ENCODE measurements around the gene HLA-DMA. TPM values are rescaled to one million over a fixed set of nuclear protein-coding genes. Genes with fewer than 3 reads are reported as not detected.

HLA-DMA gene
- 4.5 and 4.9 TPM in 2 replicates for total RNA-seq

DNA sequence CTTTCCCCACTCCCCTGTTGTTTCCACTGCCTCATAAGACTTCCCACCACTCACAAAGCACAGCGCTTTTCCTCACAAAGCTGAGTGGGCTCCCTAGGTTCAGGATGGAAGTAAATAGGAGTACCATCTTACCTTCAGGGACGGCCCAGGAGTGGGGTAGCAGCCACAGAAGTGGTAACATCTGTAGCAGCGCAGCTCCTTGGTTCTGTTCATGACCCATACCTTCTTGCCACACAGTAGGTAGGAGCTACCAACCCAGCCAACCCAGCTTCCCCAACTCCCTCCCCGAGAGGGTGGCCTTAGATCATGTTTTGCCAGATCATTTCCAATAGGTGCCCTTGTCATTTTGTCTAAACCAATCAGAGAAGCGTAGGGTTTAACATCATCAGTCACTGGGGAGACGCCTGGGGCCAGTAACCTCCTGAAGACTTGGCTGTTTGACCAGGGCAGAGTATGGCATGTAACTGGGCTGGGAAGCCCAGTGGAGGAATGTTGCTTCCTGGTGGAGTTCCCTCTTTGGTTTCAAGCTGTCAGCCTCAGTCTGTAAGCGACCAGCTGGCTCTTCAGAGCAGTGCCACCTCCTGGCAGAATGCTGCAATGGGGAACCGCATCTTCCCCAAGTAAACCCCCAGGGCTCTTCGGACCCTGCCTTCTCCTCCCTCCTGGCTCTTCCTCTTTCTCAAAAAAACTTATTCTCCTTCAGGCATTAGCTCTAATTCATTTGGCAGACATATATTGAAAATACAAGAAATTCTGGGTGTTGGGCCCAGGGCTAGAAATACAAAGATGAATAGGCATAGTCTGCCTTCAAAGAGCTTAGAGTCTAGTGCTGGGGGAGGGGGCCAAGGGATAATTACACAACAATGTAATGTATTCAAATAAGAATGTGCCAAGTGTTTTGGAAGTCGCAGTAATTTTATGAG is at the start of gene HLA-DMA:
Gene HLA-DMA, minus strand, starts transcription at position 281 of the 923 bp plus-strand sequence. Its CDS starts 61 bp downstream, at position 220.

DNA sequence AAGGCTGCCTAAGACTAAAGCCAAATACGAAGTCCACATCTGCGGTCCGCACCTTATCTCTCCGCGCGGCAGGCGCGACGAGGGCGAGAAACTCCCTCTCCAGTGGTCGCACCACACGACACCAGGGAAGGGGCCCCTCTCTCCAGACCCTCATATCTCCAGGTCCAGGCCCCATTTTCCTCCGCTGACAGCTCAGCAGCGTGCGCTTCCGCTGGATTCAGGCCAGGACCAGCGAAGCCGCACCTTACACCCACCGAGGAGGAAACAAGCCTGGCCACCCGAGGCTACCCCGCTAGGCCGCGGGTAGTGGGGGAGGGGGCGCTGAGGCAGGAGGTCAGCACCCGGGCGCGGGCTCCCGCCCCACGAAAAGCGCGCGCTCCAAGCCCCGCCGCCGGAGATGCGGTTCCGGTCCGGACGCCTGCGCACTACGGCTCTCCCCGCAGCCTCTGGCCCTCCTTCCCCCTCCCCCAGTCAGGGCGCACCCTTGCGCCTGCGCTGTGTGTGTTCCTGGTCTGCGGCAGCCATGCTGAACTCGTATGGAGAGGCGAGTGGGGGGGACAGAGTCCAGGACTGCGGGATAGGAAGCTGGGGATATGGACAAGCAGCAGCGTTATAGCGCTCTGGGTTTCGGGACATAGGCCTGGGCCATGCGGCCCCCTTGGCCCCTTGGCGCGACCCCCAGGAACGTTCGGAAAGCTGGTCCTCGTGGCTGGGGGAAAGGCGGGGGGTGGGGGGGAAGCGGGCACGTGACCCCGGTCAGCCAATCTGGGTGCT is 15.4 kb upstream of the HLA-DMA start, which contains the start of gene BRD2:
Gene BRD2, plus strand, starts transcription at position 502 of the 774 bp plus-strand sequence. CDS start 4,305 bp downstream, outside the sequence.

DNA sequence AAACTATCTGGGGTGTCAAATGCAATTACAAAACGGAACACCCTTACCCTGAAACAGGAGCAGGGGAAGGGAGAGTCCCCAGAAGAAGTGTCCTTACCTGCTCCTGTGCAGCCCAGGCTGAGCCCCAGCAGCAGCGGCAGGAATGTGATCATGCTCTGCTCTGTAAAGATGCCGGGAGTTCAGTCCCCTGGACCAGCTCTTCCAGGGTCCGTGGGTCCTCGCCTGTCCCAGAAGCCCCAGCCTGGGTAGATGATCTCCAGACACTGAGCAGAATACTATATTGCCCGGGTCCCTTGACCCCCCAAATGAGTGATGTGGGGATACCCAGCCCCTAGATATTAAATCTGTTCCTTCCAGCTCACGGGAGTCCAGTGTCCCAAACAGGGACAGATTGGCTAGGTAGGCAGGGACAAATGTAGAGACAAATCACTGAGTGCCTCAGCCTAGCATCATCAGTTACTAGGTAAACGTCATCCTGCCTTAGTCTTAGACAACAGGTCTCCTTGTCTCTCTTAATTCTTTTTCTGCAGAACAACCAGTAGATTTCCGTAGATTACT is 12.2 kb downstream of the HLA-DMA start, which contains the start of gene HLA-DMB:
Gene HLA-DMB, minus strand, starts transcription at position 373 of the 558 bp plus-strand sequence. Its CDS starts 221 bp downstream, at position 152.

Other genes starting within 250 kb of the HLA-DMA start
- gene HLA-DQA2, start 211.7 kb downstream of the HLA-DMA start, total RNA-seq = not detected in 2 replicates
- not detected in 2 replicates for gene HLA-DQB2, start 189.6 kb downstream of the HLA-DMA start, total RNA-seq
- 0.36 TPM in 1 of 2 replicates, not detected in the other for gene HLA-DOB, start 136.1 kb downstream of the HLA-DMA start, total RNA-seq
- gene TAP2, start 114.4 kb downstream of the HLA-DMA start, total RNA-seq = 4.5 and 10.4 TPM in 2 replicates
- 28.3 and 40.8 TPM in 2 replicates for gene PSMB8, start 109.0 kb downstream of the HLA-DMA start, total RNA-seq
- gene TAP1, start 99.4 kb downstream of the HLA-DMA start, total RNA-seq = 12.8 and 28.0 TPM in 2 replicates
- 7.9 and 12.5 TPM in 2 replicates for gene PSMB9, start 98.9 kb downstream of the HLA-DMA start, total RNA-seq
- gene HLA-DMB, start 12.1 kb downstream of the HLA-DMA start, total RNA-seq = not detected in 2 replicates
- 93.7 and 100 TPM in 2 replicates for gene BRD2, start 15.5 kb upstream of the HLA-DMA start, total RNA-seq
- gene HLA-DOA, start 56.5 kb upstream of the HLA-DMA start, total RNA-seq = not detected in 2 replicates
- 1.4 and 1.6 TPM in 2 replicates for gene HLA-DPA1, start 120.6 kb upstream of the HLA-DMA start, total RNA-seq
- gene HLA-DPB1, start 122.9 kb upstream of the HLA-DMA start, total RNA-seq = 12.1 and 27.1 TPM in 2 replicates
- 0.16 and 0.18 TPM in 2 replicates for gene COL11A2, start 239.4 kb upstream of the HLA-DMA start, total RNA-seq
- gene RXRB, start 247.6 kb upstream of the HLA-DMA start, total RNA-seq = 15.1 and 23.3 TPM in 2 replicates
- 166 and 183 TPM in 2 replicates for gene SLC39A7, start 247.8 kb upstream of the HLA-DMA start, total RNA-seq